ENCODE data around the gene NPAS1.

GRCh38 chr19:47020132-47020805, 632 bp downstream of the NPAS1 start:
- TF ChIP-seq, protein P1, sequence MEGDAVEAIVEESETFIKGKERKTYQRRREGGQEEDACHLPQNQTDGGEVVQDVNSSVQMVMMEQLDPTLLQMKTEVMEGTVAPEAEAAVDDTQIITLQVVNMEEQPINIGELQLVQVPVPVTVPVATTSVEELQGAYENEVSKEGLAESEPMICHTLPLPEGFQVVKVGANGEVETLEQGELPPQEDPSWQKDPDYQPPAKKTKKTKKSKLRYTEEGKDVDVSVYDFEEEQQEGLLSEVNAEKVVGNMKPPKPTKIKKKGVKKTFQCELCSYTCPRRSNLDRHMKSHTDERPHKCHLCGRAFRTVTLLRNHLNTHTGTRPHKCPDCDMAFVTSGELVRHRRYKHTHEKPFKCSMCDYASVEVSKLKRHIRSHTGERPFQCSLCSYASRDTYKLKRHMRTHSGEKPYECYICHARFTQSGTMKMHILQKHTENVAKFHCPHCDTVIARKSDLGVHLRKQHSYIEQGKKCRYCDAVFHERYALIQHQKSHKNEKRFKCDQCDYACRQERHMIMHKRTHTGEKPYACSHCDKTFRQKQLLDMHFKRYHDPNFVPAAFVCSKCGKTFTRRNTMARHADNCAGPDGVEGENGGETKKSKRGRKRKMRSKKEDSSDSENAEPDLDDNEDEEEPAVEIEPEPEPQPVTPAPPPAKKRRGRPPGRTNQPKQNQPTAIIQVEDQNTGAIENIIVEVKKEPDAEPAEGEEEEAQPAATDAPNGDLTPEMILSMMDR (conservative IDR thresholded peaks at IDR 0.05): no peak
- no peak for TF ChIP-seq EZH2 (IDR thresholded peaks at IDR 0.05; ENCODE audit: low read depth)

Data from PC-9 (cell line).